ENCODE results near the gene RASSF5. TPM values are rescaled to one million over a fixed set of nuclear protein-coding genes. Genes with fewer than 3 reads are reported as not detected.

RASSF5 gene
- polyA plus RNA-seq, 2 of the 4 experiments (the other 2 are of a cell fraction): 2.0 to 2.2 TPM

- no peak for TF ChIP-seq HES2 (IDR thresholded peaks at IDR 0.05)
- no peak for TF ChIP-seq CBX8 (IDR thresholded peaks at IDR 0.05)
- no peak for TF ChIP-seq EP300 (IDR thresholded peaks at IDR 0.05)
- no peak for TF ChIP-seq RARB (CRISPR knock-in tag; IDR thresholded peaks at IDR 0.05)
- TF ChIP-seq HOXB13 (CRISPR knock-in tag; IDR thresholded peaks at IDR 0.05; ENCODE audit: low read depth): no peak
- TF ChIP-seq NFE2L2 (conservative IDR thresholded peaks at IDR 0.05; ENCODE audit: low read length): no peak
- no peak for TF ChIP-seq SREBF2 (IDR thresholded peaks at IDR 0.05)
- no peak for TF ChIP-seq POLR2AphosphoS2 (conservative IDR thresholded peaks at IDR 0.05; ENCODE audit: low read length)
- TF ChIP-seq CEBPB (IDR thresholded peaks at IDR 0.05): no peak
- TF ChIP-seq E2F6 (IDR thresholded peaks at IDR 0.05; ENCODE audit: borderline replicate concordance, low read depth): no peak
- TF ChIP-seq KDM1A (IDR thresholded peaks at IDR 0.05; ENCODE audit: low read depth): no peak
- TF ChIP-seq MAX (IDR thresholded peaks at IDR 0.05): no peak
- no peak for TF ChIP-seq GATA3 (IDR thresholded peaks at IDR 0.05; ENCODE audit: borderline replicate concordance)
- TF ChIP-seq FOSB (CRISPR knock-in tag; IDR thresholded peaks at IDR 0.05): no peak
- no peak for TF ChIP-seq ZNF302 (CRISPR knock-in tag; IDR thresholded peaks at IDR 0.05)
- no peak for TF ChIP-seq SMC3 (IDR thresholded peaks at IDR 0.05)
- no peak for TF ChIP-seq ELK1 (IDR thresholded peaks at IDR 0.05; ENCODE audit: low read depth, low read length)
- TF ChIP-seq HOXB5 (CRISPR knock-in tag; IDR thresholded peaks at IDR 0.05): no peak
- no peak for TF ChIP-seq CTCF (IDR thresholded peaks at IDR 0.05)
- Histone ChIP-seq H3K4me1 (peaks cover 16% of the 10 kb centered on the region; the same call in 2 of the 3 replicates), H3K4me2 (no peak overlapping the region), H3K4me3 (no peak overlapping the region), H3K27ac (no peak overlapping the region), H3K9me3 (no peaks in the 10 kb centered on the region)
- 75% methylated on average over 4 of the region's 4 CpGs for WGBS (ENCODE audit: missing lambda C conversion rate)
- POLR2A ChIA-PET: no interaction called here
- no peak for DNase-seq (ENCODE audit: low read depth in 1 of 2, low spot score in 1 of 2)
- FAIRE-seq: no peak
- ATAC-seq: no peak
- CTCF ChIA-PET: interaction anchor here (0.7 to 10.1 kb wide), 8 partner anchors 5 to 937 kb away, joined by 3 to 121 read pairs (median 6); partner anchors contain the start of gene RASSF5
These were observed 10.0 kb upstream of the RASSF5 start for GRCh38 chr1:206497363-206497762.

GRCh38 chr1:206497774-206498173 lies 9.6 kb upstream of the RASSF5 start:
- no peak overlapping the region for H3K4me2 ChIP-seq
- ChIA-PET CTCF (interaction anchor here (0.6 to 10.1 kb wide), 10 partner anchors 4 to 86 kb away, joined by 3 to 121 read pairs (median 8); partner anchors contain the start of gene RASSF5), POLR2A (no interaction called here)
- FAIRE-seq (no peak), DNase-seq (ENCODE audit: low read depth in 1 of 2, low spot score in 1 of 2) (no peak), ATAC-seq (no peak)
- no peak for TF ChIP-seq MYC (IDR thresholded peaks at IDR 0.05; ENCODE audit: borderline replicate concordance, low read length)
- no peak for TF ChIP-seq HEYL (CRISPR knock-in tag; IDR thresholded peaks at IDR 0.05)
- TF ChIP-seq NFE2L2 (conservative IDR thresholded peaks at IDR 0.05; ENCODE audit: low read length): no peak
- TF ChIP-seq MAFK (IDR thresholded peaks at IDR 0.05; ENCODE audit: partially characterized antibody): no peak
- no peak for TF ChIP-seq ZC3H11A (IDR thresholded peaks at IDR 0.05)
- TF ChIP-seq CEBPB (IDR thresholded peaks at IDR 0.05): no peak
- no peak for TF ChIP-seq CBX8 (IDR thresholded peaks at IDR 0.05)
- no peak for TF ChIP-seq RAD21 (conservative IDR thresholded peaks at IDR 0.05 in 1 of 2, IDR thresholded peaks at IDR 0.05 in 1 of 2)
- TF ChIP-seq TFCP2L1 (CRISPR knock-in tag; IDR thresholded peaks at IDR 0.05): no peak
- no peak for TF ChIP-seq POLR2AphosphoS2 (conservative IDR thresholded peaks at IDR 0.05; ENCODE audit: low read length)
- WGBS (ENCODE audit: missing lambda C conversion rate): 95% methylated on average over 3 of the region's 3 CpGs
- H3K4me1 ChIP-seq: peaks cover 16% of the 10 kb centered on the region; the same call in 2 of the 3 replicates
- no peak overlapping the region for H3K4me3 ChIP-seq
- no peak overlapping the region for H3K27ac ChIP-seq
- no peaks in the 10 kb centered on the region for H3K9me3 ChIP-seq
